ENCODE measurements around the gene PKN1. TPM values are rescaled to one million over a fixed set of nuclear protein-coding genes. Genes with fewer than 3 reads are reported as not detected.

PKN1 gene
- total RNA-seq, 3 donors from 2014 or later (not counting 1 experiment from before 2014, with no cell fraction given): 323 to 351 (median 350) TPM

- Mint-ChIP-seq H3K4me1 (peaks cover 36 to 52% of the 10 kb centered on the region in 2 donors), H3K36me3 (no peaks in the 10 kb centered on the region)
- no peak for DNase-seq
Observed at GRCh38 chr19:14441041-14441938, 8.2 kb downstream of the PKN1 start.

GRCh38 chr19:14442891-14443631 lies 10.0 kb downstream of the PKN1 start:
- Histone ChIP-seq H3K4me3 (ENCODE audit: low read length) (no peak overlapping the region), H3K36me3 (ENCODE audit: control insufficient read depth, insufficient read depth, low read length) (peaks cover 57% of the 10 kb centered on the region), H3K27me3 (ENCODE audit: control insufficient read depth, insufficient read depth, low read length) (no peaks in the 10 kb centered on the region), H3K27ac (ENCODE audit: low read length) (no peak overlapping the region), H3K4me1 (ENCODE audit: control insufficient read depth, insufficient read depth, low read length) (peaks cover 50% of the 10 kb centered on the region), H3K9me3 (ENCODE audit: control insufficient read depth, insufficient read depth, low read length) (no peaks in the 10 kb centered on the region)
- Mint-ChIP-seq H3K4me3 (no peak overlapping the region), H3K27me3 (ENCODE audit: low read depth in 2 of 2) (no peaks in the 10 kb centered on the region), H3K9me3 (no peaks in the 10 kb centered on the region), H3K4me1 (peaks cover 31 to 48% of the 10 kb centered on the region in 2 donors), H3K36me3 (no peaks in the 10 kb centered on the region), H3K27ac (peak overlapping the region in 1 of 2 donors; percentile 71)
- 97% methylated on average over 14 of the region's 16 CpGs for WGBS (ENCODE audit: insufficient coverage)
- intact Hi-C loops (cut with micrococcal nuclease): no loop called here
- no peak for TF ChIP-seq CTCF (IDR thresholded peaks at IDR 0.05)
- no peak for DNase-seq
- no peak for ATAC-seq

More at GRCh38 chr19:14441041-14441938, 8.2 kb downstream of the PKN1 start:
- Histone ChIP-seq H3K36me3 (ENCODE audit: control insufficient read depth, insufficient read depth, low read length) (peaks cover 44% of the 10 kb centered on the region), H3K9me3 (ENCODE audit: control insufficient read depth, insufficient read depth, low read length) (no peaks in the 10 kb centered on the region), H3K27me3 (ENCODE audit: control insufficient read depth, insufficient read depth, low read length) (no peaks in the 10 kb centered on the region), H3K27ac (ENCODE audit: low read length) (peak overlapping the region; percentile 66), H3K4me1 (ENCODE audit: control insufficient read depth, insufficient read depth, low read length) (peaks cover 60% of the 10 kb centered on the region), H3K4me3 (ENCODE audit: low read length) (no peak overlapping the region)
- Mint-ChIP-seq H3K27ac (peak overlapping the region; percentile 97 to 100), H3K9me3 (no peaks in the 10 kb centered on the region), H3K27me3 (ENCODE audit: low read depth in 2 of 2) (no peaks in the 10 kb centered on the region), H3K4me3 (peak overlapping the region; percentile 98)
- ATAC-seq: peak; percentile 51 to 75 (median 74)
- WGBS (ENCODE audit: insufficient coverage): 87% methylated on average over 33 of the region's 34 CpGs
- no peak for TF ChIP-seq CTCF (IDR thresholded peaks at IDR 0.05)
- intact Hi-C loops (cut with micrococcal nuclease): loop anchor here (2.0 kb wide), 1 partner anchor 18 kb away; no protein-coding TSS in a partner anchor

GRCh38 chr19:14443632-14444216 lies 10.6 kb downstream of the PKN1 start:
- Histone ChIP-seq H3K36me3 (ENCODE audit: control insufficient read depth, insufficient read depth, low read length) (peaks cover 63% of the 10 kb centered on the region), H3K9me3 (ENCODE audit: control insufficient read depth, insufficient read depth, low read length) (no peaks in the 10 kb centered on the region), H3K27ac (ENCODE audit: low read length) (no peak overlapping the region), H3K4me3 (ENCODE audit: low read length) (no peak overlapping the region), H3K4me1 (ENCODE audit: control insufficient read depth, insufficient read depth, low read length) (peaks cover 46% of the 10 kb centered on the region), H3K27me3 (ENCODE audit: control insufficient read depth, insufficient read depth, low read length) (no peaks in the 10 kb centered on the region)
- Mint-ChIP-seq H3K27ac (no peak overlapping the region), H3K9me3 (no peaks in the 10 kb centered on the region), H3K36me3 (no peaks in the 10 kb centered on the region), H3K4me1 (peaks cover 27 to 45% of the 10 kb centered on the region in 2 donors), H3K27me3 (ENCODE audit: low read depth in 2 of 2) (no peaks in the 10 kb centered on the region), H3K4me3 (no peak overlapping the region)
- no peak for DNase-seq
- ATAC-seq: no peak
- no peak for TF ChIP-seq CTCF (IDR thresholded peaks at IDR 0.05)
- intact Hi-C loops (cut with micrococcal nuclease): no loop called here
- WGBS (ENCODE audit: insufficient coverage): 96% methylated on average over 14 of the region's 14 CpGs
